Liver (tissue), 9 donors: ENCODE measurements around the gene YEATS2. TPM values are rescaled to one million over a fixed set of nuclear protein-coding genes. Genes with fewer than 3 reads are reported as not detected.
A peak's percentile ranks its signal among the peaks of the same experiment; 100 is the strongest.

Experiments
- DNase-seq: peaks from one replicate; pipeline ENCODE4 v3.0.0-alpha.2; 2017; ENCODE audit warnings: low spot score
- H3K27ac ChIP-seq, 2 donors: one replicate each; pipeline ENCODE4 v1.7.0; 2013; ENCODE audit warnings: inconsistent platforms in 2 of 2, low read length in 2 of 2, control low read depth in 1 of 2, low read depth in 1 of 2, mild to moderate bottlenecking in 1 of 2
- H3K27me3 ChIP-seq, 4 donors: one replicate each; pipeline versions ENCODE4 v1.6.1 to v1.7.0; 2013; ENCODE audit warnings: low read length in 3 of 4, inconsistent platforms in 1 of 4, mild to moderate bottlenecking in 1 of 4, moderate library complexity in 1 of 4; ENCODE audit not compliant: control insufficient read depth in 4 of 4, insufficient read depth in 4 of 4
- H3K36me3 ChIP-seq, 4 donors: one replicate each; pipeline versions ENCODE4 v1.6.1 to v1.7.0; 2013; ENCODE audit warnings: low read length in 3 of 4, mild to moderate bottlenecking in 3 of 4, low read depth in 1 of 4, moderate library complexity in 1 of 4; ENCODE audit not compliant: control insufficient read depth in 4 of 4, insufficient read depth in 3 of 4
- H3K4me1 ChIP-seq, 4 donors: one replicate each; pipeline versions ENCODE4 v1.6.1 to v1.7.0; 2013; ENCODE audit warnings: low read length in 3 of 4, mild to moderate bottlenecking in 3 of 4, moderate library complexity in 1 of 4; ENCODE audit not compliant: control insufficient read depth in 4 of 4, insufficient read depth in 4 of 4
- H3K4me3 ChIP-seq, 3 donors: one replicate each; pipeline versions ENCODE4 v1.6.1 to v1.7.0; 2013; ENCODE audit warnings: low read length in 3 of 3, control low read depth in 1 of 3, low read depth in 1 of 3, mild to moderate bottlenecking in 1 of 3
- H3K9ac ChIP-seq, 2 donors: one replicate each; pipeline ENCODE4 v1.7.0; 2013; ENCODE audit warnings: low read length in 2 of 2, mild to moderate bottlenecking in 2 of 2, moderate library complexity in 2 of 2, control low read depth in 1 of 2, low read depth in 1 of 2
- H3K9me3 ChIP-seq, 4 donors: one replicate each; pipeline versions ENCODE4 v1.6.1 to v1.7.0; 2013; ENCODE audit warnings: low read length in 3 of 4; ENCODE audit not compliant: control insufficient read depth in 4 of 4
- ATF3 ChIP-seq: IDR thresholded peaks from 2 replicates; pipeline ENCODE4 v1.6.1; 2016; ENCODE audit warnings: antibody characterized with exemption
- CTCF ChIP-seq: fragments of 150-350 bp; IDR thresholded peaks from 2 replicates; pipeline ENCODE4 v1.5.1; 2017; ENCODE audit warnings: improper control_type of control experiment, low read depth, low read length; ENCODE audit not compliant: missing input control
- EGR1 ChIP-seq, 2 donors: IDR thresholded peaks; 2 replicates each; pipeline ENCODE4 v1.6.1; 2016 to 2018; ENCODE audit warnings: antibody characterized with exemption in 2 of 2, low read depth in 2 of 2
- FOXA1 ChIP-seq: IDR thresholded peaks from 2 replicates; pipeline ENCODE4 v1.6.1; 2016; ENCODE audit warnings: antibody characterized with exemption
- FOXA2 ChIP-seq: IDR thresholded peaks from 2 replicates; pipeline ENCODE4 v1.6.1; 2016; ENCODE audit warnings: antibody characterized with exemption
- GABPA ChIP-seq, 2 donors: IDR thresholded peaks in 1 of 2; conservative IDR thresholded peaks in 1 of 2; 2 replicates each; pipeline ENCODE4 v1.6.1; 2016; ENCODE audit warnings: antibody characterized with exemption in 2 of 2, mild to moderate bottlenecking in 1 of 2, moderate library complexity in 1 of 2
- HNF4A ChIP-seq, 2 donors: conservative IDR thresholded peaks; 2 replicates each; pipeline ENCODE4 v1.6.1; 2016; ENCODE audit warnings: antibody characterized with exemption in 2 of 2, mild to moderate bottlenecking in 2 of 2
- HNF4G ChIP-seq: IDR thresholded peaks from 2 replicates; pipeline ENCODE4 v1.6.1; 2016; ENCODE audit warnings: antibody characterized with exemption
- JUND ChIP-seq, 2 donors: IDR thresholded peaks; 2 replicates each; pipeline ENCODE4 v1.6.1; 2016; ENCODE audit warnings: antibody characterized with exemption in 2 of 2
- MAX ChIP-seq: IDR thresholded peaks from 2 replicates; pipeline ENCODE4 v1.6.1; 2016; ENCODE audit warnings: antibody characterized with exemption
- NR2F2 ChIP-seq: IDR thresholded peaks from 2 replicates; pipeline ENCODE4 v1.6.1; 2016; ENCODE audit warnings: antibody characterized with exemption
- RAD21 ChIP-seq, 2 donors: IDR thresholded peaks; 2 replicates each; pipeline ENCODE4 v1.6.1; 2016; ENCODE audit warnings: antibody characterized with exemption in 2 of 2, mild to moderate bottlenecking in 2 of 2
- REST ChIP-seq: IDR thresholded peaks from 2 replicates; pipeline ENCODE4 v1.6.1; 2016; ENCODE audit warnings: antibody characterized with exemption, mild to moderate bottlenecking
- RXRA ChIP-seq, 2 donors: IDR thresholded peaks; 2 replicates each; pipeline ENCODE4 v1.6.1; 2017 to 2018; ENCODE audit warnings: antibody characterized with exemption in 2 of 2, mild to moderate bottlenecking in 1 of 2
- SP1 ChIP-seq: IDR thresholded peaks from 2 replicates; pipeline ENCODE4 v1.6.1; 2018; ENCODE audit warnings: antibody characterized with exemption, mild to moderate bottlenecking
- TAF1 ChIP-seq: conservative IDR thresholded peaks from 2 replicates; pipeline ENCODE4 v1.6.1; 2016; ENCODE audit warnings: antibody characterized with exemption, mild to moderate bottlenecking
- YY1 ChIP-seq: IDR thresholded peaks from 2 replicates; pipeline ENCODE4 v1.6.1; 2016; ENCODE audit warnings: antibody characterized with exemption, mild to moderate bottlenecking
- ZBTB33 ChIP-seq: IDR thresholded peaks from 2 replicates; pipeline ENCODE4 v1.6.1; 2016; ENCODE audit warnings: antibody characterized with exemption
- WGBS: extraction: QIAGEN DNeasy Blood & Tissue Kit; methylation state at CpG from one replicate; pipeline ENCODE4 v1.1.7; 2013; 5-methylcytosine and 5-hydroxymethylcytosine counted together
- polyA plus RNA-seq, 2 donors: library from polyadenylated mRNA; stranded (reverse) in 1 of 2; unstranded in 1 of 2; fragments of 200-250 nt in 1 of 2; fragments of >200 nt in 1 of 2; fragmentation: Nextera tagmentation in 1 of 2; extraction: Ambion mirVana in 1 of 2; gene quantifications; one replicate each; pipeline versions ENCODE4 v1.2.1 to v1.2.3, GENCODE V29; 2013 to 2015
- total RNA-seq, 2 donors: library from RNA; depleted of rRNA; stranded (reverse); fragments of >200 nt; gene quantifications; one replicate each; pipeline ENCODE4 v1.2.3, GENCODE V29; 2014
- donor health status: healthy.
- donor health status: healthy.
- donor health status: healthy.
- donor health status: healthy.
- donor health status: healthy.

Gene YEATS2
- total and polyA plus RNA-seq, 4 donors: 1.5 to 9.4 (median 4.9) TPM

GRCh38 chr3:183825456-183826161 is 128.0 kb downstream of the YEATS2 start, which contains the start of gene MAP6D1:
TSS of gene MAP6D1 (minus strand) at chr3:183825577. CDS start at chr3:183825547, 30 bp downstream.
- DNase-seq: peak; percentile 51
- WGBS: 13% methylated on average over 69 of the region's 69 CpGs
- no peaks in the 10 kb centered on the region for H3K9me3 ChIP-seq
- no peak within 1 kb of the TSS for H3K9ac ChIP-seq
- peaks cover 10 to 18% (median 11%) of the 10 kb centered on the region in 4 donors for H3K36me3 ChIP-seq
- H3K27ac ChIP-seq: no peak within 1 kb of the TSS
- no peak for TF ChIP-seq ATF3
- no peak for TF ChIP-seq HNF4G
- no peak for TF ChIP-seq FOXA2
- TF ChIP-seq FOXA1: no peak
- TF ChIP-seq GABPA (IDR thresholded peaks at IDR 0.05 in 1 of 2, conservative IDR thresholded peaks at IDR 0.05 in 1 of 2): no peak
- TF ChIP-seq JUND (IDR thresholded peaks at IDR 0.05): no peak
- no peak for TF ChIP-seq RAD21 (IDR thresholded peaks at IDR 0.05)
- TF ChIP-seq CTCF: no peak
- TF ChIP-seq YY1: no peak
- TF ChIP-seq SP1: no peak
- TF ChIP-seq RXRA (IDR thresholded peaks at IDR 0.05): no peak
- TF ChIP-seq NR2F2: no peak
- TF ChIP-seq HNF4A (conservative IDR thresholded peaks at IDR 0.05): no peak
- no peak for TF ChIP-seq ZBTB33
- TF ChIP-seq EGR1 (IDR thresholded peaks at IDR 0.05; ENCODE audit: low read depth in 2 of 2): no peak
- no peak for TF ChIP-seq MAX
- no peak for TF ChIP-seq TAF1
- no peak for TF ChIP-seq REST
- peaks cover 0 to 16% (median 9%) of the 10 kb centered on the region in 4 donors for H3K4me1 ChIP-seq
- H3K27me3 ChIP-seq: no peaks in the 10 kb centered on the region
- H3K4me3 ChIP-seq: peak within 1 kb of the TSS in 2 of 3 donors; percentile 33 to 63
